ENCODE measurements around the gene SUN2. TPM values are rescaled to one million over a fixed set of nuclear protein-coding genes. Genes with fewer than 3 reads are reported as not detected.

The SUN2 gene
- total and polyA plus RNA-seq, 9 of the 15 experiments (the other 6 are each of a cell fraction or from before 2014, with no cell fraction given) = 0.11 to 42.6 (median 16.7) TPM

GRCh38 chr22:38786631-38787030 lies 30.8 kb upstream of the SUN2 start:
- FAIRE-seq (no peak), DNase-seq (ENCODE audit: extremely low read depth in 1 of 4, low spot score in 3 of 4) (no peak), ATAC-seq (no peak; the same call in 2 of the 3 replicates)
- CTCF ChIA-PET (ENCODE audit: low intra/inter-chr PET ratio) = no interaction called here
- H3K27ac ChIP-seq (ENCODE audit: extremely low read depth, low read depth, low read length) = peak overlapping the region; percentile 87
- TF ChIP-seq RBM14 (IDR thresholded peaks at IDR 0.05; ENCODE audit: borderline replicate concordance, insufficient read depth, low read depth, low read length) (no peak), FIP1L1 (IDR thresholded peaks at IDR 0.05; ENCODE audit: low read depth, low read length, poor library complexity, severe bottlenecking) (no peak), EHMT2 (IDR thresholded peaks at IDR 0.05) (no peak), SAP30 (IDR thresholded peaks at IDR 0.05; ENCODE audit: borderline replicate concordance, insufficient read depth, low read depth, low read length, poor library complexity, severe bottlenecking) (no peak), CHD1 (IDR thresholded peaks at IDR 0.05; ENCODE audit: low read length) (no peak), ZNF124 (CRISPR knock-in tag; IDR thresholded peaks at IDR 0.05) (no peak), NR4A1 (CRISPR knock-in tag; IDR thresholded peaks at IDR 0.05) (no peak), NR4A1 (tag; IDR thresholded peaks at IDR 0.05) (no peak), EGR1 (conservative IDR thresholded peaks at IDR 0.05) (no peak), GABPB1 (CRISPR knock-in tag; IDR thresholded peaks at IDR 0.05) (no peak), HBP1 (CRISPR knock-in tag; IDR thresholded peaks at IDR 0.05) (no peak), ZNF766 (CRISPR knock-in tag; conservative IDR thresholded peaks at IDR 0.05) (no peak), ILF3 (IDR thresholded peaks at IDR 0.05; ENCODE audit: borderline replicate concordance) (no peak), MTF1 (CRISPR knock-in tag; IDR thresholded peaks at IDR 0.05; ENCODE audit: borderline replicate concordance) (no peak), HLTF (IDR thresholded peaks at IDR 0.05) (no peak), ZNF24 (IDR thresholded peaks at IDR 0.05) (no peak), ZNF224 (CRISPR knock-in tag; IDR thresholded peaks at IDR 0.05) (no peak)
- TF ChIP-seq, protein P1, sequence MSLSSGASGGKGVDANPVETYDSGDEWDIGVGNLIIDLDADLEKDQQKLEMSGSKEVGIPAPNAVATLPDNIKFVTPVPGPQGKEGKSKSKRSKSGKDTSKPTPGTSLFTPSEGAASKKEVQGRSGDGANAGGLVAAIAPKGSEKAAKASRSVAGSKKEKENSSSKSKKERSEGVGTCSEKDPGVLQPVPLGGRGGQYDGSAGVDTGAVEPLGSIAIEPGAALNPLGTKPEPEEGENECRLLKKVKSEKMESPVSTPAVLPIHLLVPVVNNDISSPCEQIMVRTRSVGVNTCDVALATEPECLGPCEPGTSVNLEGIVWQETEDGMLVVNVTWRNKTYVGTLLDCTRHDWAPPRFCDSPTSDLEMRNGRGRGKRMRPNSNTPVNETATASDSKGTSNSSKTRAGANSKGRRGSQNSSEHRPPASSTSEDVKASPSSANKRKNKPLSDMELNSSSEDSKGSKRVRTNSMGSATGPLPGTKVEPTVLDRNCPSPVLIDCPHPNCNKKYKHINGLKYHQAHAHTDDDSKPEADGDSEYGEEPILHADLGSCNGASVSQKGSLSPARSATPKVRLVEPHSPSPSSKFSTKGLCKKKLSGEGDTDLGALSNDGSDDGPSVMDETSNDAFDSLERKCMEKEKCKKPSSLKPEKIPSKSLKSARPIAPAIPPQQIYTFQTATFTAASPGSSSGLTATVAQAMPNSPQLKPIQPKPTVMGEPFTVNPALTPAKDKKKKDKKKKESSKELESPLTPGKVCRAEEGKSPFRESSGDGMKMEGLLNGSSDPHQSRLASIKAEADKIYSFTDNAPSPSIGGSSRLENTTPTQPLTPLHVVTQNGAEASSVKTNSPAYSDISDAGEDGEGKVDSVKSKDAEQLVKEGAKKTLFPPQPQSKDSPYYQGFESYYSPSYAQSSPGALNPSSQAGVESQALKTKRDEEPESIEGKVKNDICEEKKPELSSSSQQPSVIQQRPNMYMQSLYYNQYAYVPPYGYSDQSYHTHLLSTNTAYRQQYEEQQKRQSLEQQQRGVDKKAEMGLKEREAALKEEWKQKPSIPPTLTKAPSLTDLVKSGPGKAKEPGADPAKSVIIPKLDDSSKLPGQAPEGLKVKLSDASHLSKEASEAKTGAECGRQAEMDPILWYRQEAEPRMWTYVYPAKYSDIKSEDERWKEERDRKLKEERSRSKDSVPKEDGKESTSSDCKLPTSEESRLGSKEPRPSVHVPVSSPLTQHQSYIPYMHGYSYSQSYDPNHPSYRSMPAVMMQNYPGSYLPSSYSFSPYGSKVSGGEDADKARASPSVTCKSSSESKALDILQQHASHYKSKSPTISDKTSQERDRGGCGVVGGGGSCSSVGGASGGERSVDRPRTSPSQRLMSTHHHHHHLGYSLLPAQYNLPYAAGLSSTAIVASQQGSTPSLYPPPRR (CRISPR knock-in tag; IDR thresholded peaks at IDR 0.05; ENCODE audit: borderline replicate concordance) = no peak
- H3K36me3 ChIP-seq (ENCODE audit: control insufficient read depth, insufficient read depth, low read length) = no peaks in the 10 kb centered on the region
- H3K4me1 ChIP-seq (replicated peaks in 1 of 2; ENCODE audit: control insufficient read depth in 2 of 2, insufficient read depth in 2 of 2, low read length in 2 of 2) = peaks cover 57 to 58% of the 10 kb centered on the region in 2 experiments
- no peaks in the 10 kb centered on the region; the same call in 2 of the 3 replicates for H3K79me2 ChIP-seq (ENCODE audit: control insufficient read depth, insufficient read depth, low read length)
- POLR2A ChIA-PET = no interaction called here
- WGBS (ENCODE audit: insufficient coverage, low coverage, missing lambda C conversion rate) = 40% methylated on average over 2 of the region's 3 CpGs
- H3K27me3 ChIP-seq (ENCODE audit: control insufficient read depth in 2 of 2, insufficient read depth in 2 of 2, low read length in 2 of 2) = no peaks in the 10 kb centered on the region
- no peaks in the 10 kb centered on the region for H4K20me1 ChIP-seq (replicated peaks; ENCODE audit: control insufficient read depth, insufficient read depth, low read length)
- no TSS peak for BruUV-seq (replicated peaks)
- H3K9me3 ChIP-seq (replicated peaks; ENCODE audit: control insufficient read depth, insufficient read depth, low read depth, low read length) = no peaks in the 10 kb centered on the region
- peak overlapping the region; percentile 58; the same call in 1 of the 2 replicates for H2AFZ ChIP-seq (ENCODE audit: low read depth, low read length)
- no peak overlapping the region for H3K4me2 ChIP-seq (ENCODE audit: insufficient read depth, low read length)
- H3K9me1 ChIP-seq (ENCODE audit: control insufficient read depth, insufficient read depth, low read length) = no peaks in the 10 kb centered on the region
- intact Hi-C loops (cut with micrococcal nuclease) (no loop called here), in situ Hi-C loops (cut with MboI) (no loop called here)
- H3K9ac ChIP-seq (ENCODE audit: insufficient read depth in 1 of 2, low read depth in 2 of 2, low read length in 2 of 2) = peak overlapping the region; percentile 8 to 56; a peak in 3 of 4 replicates
- H3K4me3 ChIP-seq = no peak overlapping the region
